ENCODE data around the gene ARL4C. TPM values are rescaled to one million over a fixed set of nuclear protein-coding genes. Genes with fewer than 3 reads are reported as not detected.

The ARL4C gene
- total and polyA plus RNA-seq, 2 of the 8 experiments (the other 6 are each of a cell fraction or from before 2014, with no cell fraction given): 7.0 to 16.9 TPM

DNA sequence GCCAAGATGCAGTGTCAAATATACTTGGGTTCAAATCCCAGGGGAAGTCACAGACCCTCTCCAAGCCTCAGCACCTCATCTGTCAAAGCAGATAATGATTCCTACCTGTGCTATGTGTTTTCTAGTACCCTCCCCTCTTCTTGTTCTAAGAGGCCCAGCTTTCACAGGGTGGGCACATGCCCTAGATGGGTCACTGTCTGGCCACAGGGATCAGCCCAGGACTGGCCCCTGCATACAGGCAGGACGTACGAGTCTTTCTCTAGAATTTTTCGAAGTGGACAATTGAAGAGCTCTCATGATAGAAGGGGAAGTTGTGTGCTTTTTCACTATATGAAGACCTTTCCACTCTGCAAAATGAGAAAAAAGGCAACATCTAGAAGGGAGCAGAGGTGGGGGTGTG is 22.2 kb downstream of the ARL4C start:
- no peak overlapping the region for H4K8ac ChIP-seq (ENCODE audit: extremely low read depth, insufficient read depth, low read length)
- no peak overlapping the region for H2BK5ac ChIP-seq (ENCODE audit: low read depth, low read length)
- H3K79me2 ChIP-seq (ENCODE audit: control insufficient read depth in 1 of 2, insufficient read depth in 2 of 2, low read length in 2 of 2): no peaks in the 10 kb centered on the region
- no peak overlapping the region for H3K14ac ChIP-seq (ENCODE audit: insufficient read length)
- no peak overlapping the region for H3K23ac ChIP-seq (ENCODE audit: insufficient read length)
- no peak for DNase-seq (ENCODE audit: low read depth in 1 of 2, low spot score in 2 of 2)
- no peak overlapping the region for H2AK5ac ChIP-seq (ENCODE audit: low read depth, low read length)
- H3K4me1 ChIP-seq (replicated peaks in 1 of 4; ENCODE audit: control insufficient read depth in 3 of 4, insufficient read depth in 4 of 4, low read length in 3 of 4): no peaks in the 10 kb centered on the region; a peak in 1 of 7 replicates
- H4K91ac ChIP-seq (replicated peaks; ENCODE audit: insufficient read length, low read length): no peak overlapping the region
- H2BK15ac ChIP-seq (ENCODE audit: low read length): no peak overlapping the region
- no peak for FAIRE-seq
- 95% methylated on average over 3 of the region's 3 CpGs; no CpG with 5 or more reads in 1 of the 2 experiments for WGBS, 2 experiments (ENCODE audit: extremely low coverage in 1 of 2, insufficient coverage in 1 of 2, insufficient read length in 1 of 2, insufficient replicate concordance in 2 of 2, low coverage in 1 of 2, low lambda C conversion rate in 2 of 2, missing lambda C conversion rate in 1 of 2)
- H3K9me3 ChIP-seq (ENCODE audit: insufficient read depth in 2 of 2, low read depth in 1 of 2, low read length in 1 of 2): no peaks in the 10 kb centered on the region
- H3K4me3 ChIP-seq (ENCODE audit: extremely low read depth in 1 of 4, insufficient read depth in 2 of 4, low read depth in 3 of 4, low read length in 4 of 4): no peak overlapping the region
- no peak overlapping the region for H2AFZ ChIP-seq (ENCODE audit: low read length)
- H4K5ac ChIP-seq (ENCODE audit: insufficient read length, low read depth, low read length): no peak overlapping the region
- H2BK12ac ChIP-seq (ENCODE audit: low read depth, low read length): no peak overlapping the region
- no peaks in the 10 kb centered on the region for H4K20me1 ChIP-seq (replicated peaks in 1 of 2; ENCODE audit: control insufficient read depth in 1 of 2, insufficient read depth in 2 of 2, low read length in 2 of 2)
- no peaks in the 10 kb centered on the region for H3K27me3 ChIP-seq (replicated peaks in 1 of 4; ENCODE audit: control insufficient read depth in 3 of 4, extremely low read depth in 1 of 4, insufficient read depth in 3 of 4, low read length in 3 of 4)
- no peak overlapping the region for H3K18ac ChIP-seq (ENCODE audit: extremely low read depth, low read length)
- no peaks in the 10 kb centered on the region for H3K36me3 ChIP-seq (ENCODE audit: control insufficient read depth in 2 of 4, insufficient read depth in 4 of 4, low read length in 3 of 4)
- H3K4ac ChIP-seq (replicated peaks; ENCODE audit: insufficient read length, low read depth, low read length): no peak overlapping the region
- H2BK120ac ChIP-seq (replicated peaks; ENCODE audit: low read depth, low read length): no peak overlapping the region
- no peak overlapping the region for H3K4me2 ChIP-seq (ENCODE audit: insufficient read depth in 1 of 2, low read depth in 2 of 2, low read length in 2 of 2)
- H3K23me2 ChIP-seq (ENCODE audit: low read depth, low read length): no peaks in the 10 kb centered on the region
- no peaks in the 10 kb centered on the region for H3K79me1 ChIP-seq (ENCODE audit: low read depth, low read length)
- no peak overlapping the region for H3K9ac ChIP-seq (replicated peaks in 1 of 4; ENCODE audit: extremely low read depth in 1 of 4, low read depth in 3 of 4, low read length in 3 of 4)
- ChIA-PET CTCF (ENCODE audit: partially characterized antibody) (interaction anchor here (0.6 to 1.3 kb wide), 3 partner anchors 11 to 933 kb away, joined by 3 to 4 read pairs (median 3); no protein-coding TSS in a partner anchor), POLR2A (ENCODE audit: partially characterized antibody) (no interaction called here)
- H3K27ac ChIP-seq (ENCODE audit: low read depth, low read length): no peak overlapping the region
- no peak overlapping the region for H3K56ac ChIP-seq (replicated peaks; ENCODE audit: insufficient read length, low read depth, low read length)
- no peak overlapping the region for H2BK20ac ChIP-seq (ENCODE audit: low read length)
- TF ChIP-seq KDM1A (IDR thresholded peaks at IDR 0.05; ENCODE audit: borderline replicate concordance, low read length) (no peak), BRCA1 (IDR thresholded peaks at IDR 0.05; ENCODE audit: low read depth, low read length) (no peak), TAF1 (IDR thresholded peaks at IDR 0.05; ENCODE audit: low read depth, low read length) (no peak)
- TF ChIP-seq, protein P1, sequence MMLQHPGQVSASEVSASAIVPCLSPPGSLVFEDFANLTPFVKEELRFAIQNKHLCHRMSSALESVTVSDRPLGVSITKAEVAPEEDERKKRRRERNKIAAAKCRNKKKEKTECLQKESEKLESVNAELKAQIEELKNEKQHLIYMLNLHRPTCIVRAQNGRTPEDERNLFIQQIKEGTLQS (IDR thresholded peaks at IDR 0.05; ENCODE audit: insufficient read depth, low read depth, low read length): no peak
